OCI-LY1 (cell line): Measurements from ENCODE around the gene TP53TG5.

Experiments used
- EZH2 ChIP-seq: fragments of 200-600 bp; sonication (generic), shearing (Covaris generic); IDR thresholded peaks from 2 replicates; pipeline ENCODE4 v1.8.0; 2017; ENCODE audit warnings: borderline replicate concordance, mixed run types, mild to moderate bottlenecking, antibody characterized with exemption, low read length, moderate library complexity, mixed read lengths
- TF ChIP-seq, protein P1 (sequence below): fragments of 200-600 bp; sonication (generic), shearing (Covaris generic); IDR thresholded peaks from 2 replicates; pipeline ENCODE4 v1.5.1; 2017; ENCODE audit warnings: mild to moderate bottlenecking, antibody characterized with exemption, low read length, moderate library complexity, mixed read lengths

DNA sequence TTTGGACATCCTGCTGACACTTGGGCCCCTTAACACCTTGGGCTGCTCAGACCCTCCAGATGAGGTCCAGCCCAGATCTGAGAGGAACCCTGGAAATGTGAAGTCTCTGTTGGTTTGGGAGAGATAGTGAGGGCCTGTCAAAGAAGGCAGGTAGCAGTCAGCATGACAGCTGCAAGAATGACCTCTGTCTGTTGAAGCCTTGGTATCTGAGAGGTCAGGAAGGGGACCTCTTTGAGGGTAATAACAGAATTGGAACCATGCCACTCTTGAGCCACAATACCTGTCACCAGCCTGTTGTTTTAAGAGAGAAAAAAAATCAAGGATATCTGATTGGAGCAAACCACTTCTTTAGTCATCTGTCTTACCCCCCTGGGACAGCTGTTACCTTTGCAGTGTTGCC is 11.0 kb downstream of the TP53TG5 start:
- TF ChIP-seq, protein P1, sequence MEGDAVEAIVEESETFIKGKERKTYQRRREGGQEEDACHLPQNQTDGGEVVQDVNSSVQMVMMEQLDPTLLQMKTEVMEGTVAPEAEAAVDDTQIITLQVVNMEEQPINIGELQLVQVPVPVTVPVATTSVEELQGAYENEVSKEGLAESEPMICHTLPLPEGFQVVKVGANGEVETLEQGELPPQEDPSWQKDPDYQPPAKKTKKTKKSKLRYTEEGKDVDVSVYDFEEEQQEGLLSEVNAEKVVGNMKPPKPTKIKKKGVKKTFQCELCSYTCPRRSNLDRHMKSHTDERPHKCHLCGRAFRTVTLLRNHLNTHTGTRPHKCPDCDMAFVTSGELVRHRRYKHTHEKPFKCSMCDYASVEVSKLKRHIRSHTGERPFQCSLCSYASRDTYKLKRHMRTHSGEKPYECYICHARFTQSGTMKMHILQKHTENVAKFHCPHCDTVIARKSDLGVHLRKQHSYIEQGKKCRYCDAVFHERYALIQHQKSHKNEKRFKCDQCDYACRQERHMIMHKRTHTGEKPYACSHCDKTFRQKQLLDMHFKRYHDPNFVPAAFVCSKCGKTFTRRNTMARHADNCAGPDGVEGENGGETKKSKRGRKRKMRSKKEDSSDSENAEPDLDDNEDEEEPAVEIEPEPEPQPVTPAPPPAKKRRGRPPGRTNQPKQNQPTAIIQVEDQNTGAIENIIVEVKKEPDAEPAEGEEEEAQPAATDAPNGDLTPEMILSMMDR = no peak
- TF ChIP-seq EZH2 = no peak
